K562 (cell line): ENCODE measurements around the gene IGSF9. TPM values are rescaled to one million over a fixed set of nuclear protein-coding genes. Genes with fewer than 3 reads are reported as not detected.

Source experiments
- CBFA2T3 ChIP-seq: fragments of 450-650 bp; IDR thresholded peaks from 2 replicates; pipeline ENCODE4 v1.6.1; 2017
- E2F6 ChIP-seq, 2 experiments: IDR thresholded peaks; 2 replicates each; pipeline ENCODE4 v1.6.1; 2011; ENCODE audit warnings: borderline replicate concordance in 1 of 2, control low read depth in 1 of 2, low read depth in 1 of 2, low read length in 1 of 2, mild to moderate bottlenecking in 1 of 2, mixed read lengths in 1 of 2, moderate library complexity in 1 of 2; ENCODE audit not compliant: insufficient read depth in 1 of 2, insufficient read length in 1 of 2, poor library complexity in 1 of 2, severe bottlenecking in 1 of 2; ENCODE audit errors: extremely low read depth in 1 of 2
- HCFC1 ChIP-seq: IDR thresholded peaks from 2 replicates; pipeline ENCODE4 v1.6.1; 2012; ENCODE audit warnings: low read depth, low read length, improper control_type of control experiment
- KDM4B ChIP-seq, 2 experiments: fragments of 450-650 bp in 1 of 2; sonication (generic) in 1 of 2; IDR thresholded peaks; 2 replicates each; pipeline ENCODE4 v1.6.1; 2016 to 2017; ENCODE audit warnings: borderline replicate concordance in 2 of 2, antibody characterized with exemption in 1 of 2, low read depth in 1 of 2, mild to moderate bottlenecking in 1 of 2
- KDM5B ChIP-seq: fragments of 200-600 bp; sonication (generic); IDR thresholded peaks from 2 replicates; pipeline ENCODE4 v1.6.1; 2012; ENCODE audit warnings: low read depth, mild to moderate bottlenecking, moderate library complexity, low read length, control low read depth, inconsistent platforms; ENCODE audit not compliant: insufficient replicate concordance
- MTA2 ChIP-seq: fragments of 450-650 bp; IDR thresholded peaks from 2 replicates; pipeline ENCODE4 v1.6.1; 2016; ENCODE audit warnings: low read depth
- NFIC ChIP-seq: fragments of 450-650 bp; IDR thresholded peaks from 2 replicates; pipeline ENCODE4 v1.6.1; 2017; ENCODE audit warnings: mild to moderate bottlenecking, inconsistent platforms
- PHTF2 ChIP-seq: fragments of 250-450 bp; sonication (Bioruptor Pico); IDR thresholded peaks from 2 replicates; pipeline ENCODE4 v1.5.0; 2021; ENCODE audit warnings: mild to moderate bottlenecking
- PURB ChIP-seq: sonication (generic); formaldehyde crosslinking; IDR thresholded peaks from 2 replicates; pipeline ENCODE4 v1.9.0; 2021; ENCODE audit warnings: low read depth, mild to moderate bottlenecking, missing genetic modification reagents
- RBBP5 ChIP-seq: fragments of 200-600 bp; sonication (generic); IDR thresholded peaks from 2 replicates; pipeline ENCODE4 v1.6.1; 2012; ENCODE audit warnings: borderline replicate concordance, mild to moderate bottlenecking, low read length, control low read depth, inconsistent platforms; ENCODE audit not compliant: insufficient read depth, poor library complexity, severe bottlenecking
- SIN3A ChIP-seq, 2 experiments: fragments of 150-350 bp in 1 of 2; IDR thresholded peaks; 2 replicates each; pipeline ENCODE4 v1.6.1; 2011 to 2016; ENCODE audit warnings: borderline replicate concordance in 2 of 2, low read depth in 2 of 2, low read length in 2 of 2, mild to moderate bottlenecking in 2 of 2, moderate library complexity in 2 of 2; ENCODE audit not compliant: control insufficient read depth in 1 of 2
- SMARCB1 ChIP-seq: IDR thresholded peaks from 2 replicates; pipeline ENCODE4 v1.6.1; 2011; ENCODE audit warnings: improper control_type of control experiment, low read depth; ENCODE audit not compliant: insufficient read length
- SMARCE1 ChIP-seq: fragments of 450-650 bp; IDR thresholded peaks from 2 replicates; pipeline ENCODE4 v1.7.1; 2016; ENCODE audit warnings: mild to moderate bottlenecking
- ZNF121 ChIP-seq: sonication (generic); formaldehyde crosslinking; conservative IDR thresholded peaks from 2 replicates; pipeline ENCODE4 v1.8.0; 2022; ENCODE audit warnings: missing genetic modification reagents
- ZNF143 ChIP-seq: sonication (generic); formaldehyde crosslinking; IDR thresholded peaks from 2 replicates; pipeline ENCODE4 v1.9.0; 2022; ENCODE audit warnings: mild to moderate bottlenecking, missing genetic modification reagents
- ZNF232 ChIP-seq: sonication (generic); formaldehyde crosslinking; IDR thresholded peaks from 2 replicates; pipeline ENCODE4 v1.8.0; 2022; ENCODE audit warnings: mild to moderate bottlenecking, missing genetic modification reagents
- ZNF436 ChIP-seq: fragments of 250-450, 450-650 bp; sonication (Bioruptor Pico); formaldehyde crosslinking; IDR thresholded peaks from 2 replicates; pipeline ENCODE4 v1.7.0; 2020; ENCODE audit warnings: mild to moderate bottlenecking
- ZNF583 ChIP-seq: fragments of 250-450 bp; sonication (Bioruptor Pico); IDR thresholded peaks from 2 replicates; pipeline ENCODE4 v1.4.0; 2020
- ZNF699 ChIP-seq: fragments of 250-450 bp; sonication (Bioruptor Pico); IDR thresholded peaks from 2 replicates; pipeline ENCODE4 v1.8.0; 2021; ENCODE audit warnings: mild to moderate bottlenecking, moderate library complexity; ENCODE audit not compliant: insufficient replicate concordance
- ZNF707 ChIP-seq: fragments of 250-450 bp; sonication (Bioruptor Pico); conservative IDR thresholded peaks from 2 replicates; pipeline ENCODE4 v1.8.0; 2022; ENCODE audit warnings: inconsistent platforms, mild to moderate bottlenecking, moderate library complexity
- polyA plus RNA-seq, 8 experiments: library from polyadenylated mRNA; depleted of rRNA in 4 of 8; stranded (reverse) in 5 of 8; unstranded in 3 of 8; fragments of >200 nt; fragmentation: Nextera tagmentation in 2 of 8; fragmentation: Illumina TruSeq in 1 of 8; extraction: Ambion mirVana in 2 of 8; extraction: Trizol in 1 of 8; gene quantifications; 2 replicates each; pipeline versions ENCODE4 v1.2.1 to v1.2.3, GENCODE V29; 2011 to 2014; ENCODE audit warnings: inconsistent platforms in 1 of 8, missing spikeins in 1 of 8
- total RNA-seq, 7 experiments: library from RNA; depleted of rRNA in 6 of 7; stranded (reverse); fragments of >200 nt in 6 of 7; fragmentation: Illumina TruSeq in 2 of 7; extraction: Trizol in 2 of 7; gene quantifications; 2 replicates each; pipeline versions ENCODE4 v1.2.1 to v1.2.3, GENCODE V29; 2011 to 2021; ENCODE audit warnings: low replicate concordance in 1 of 7
- TF ChIP-seq, protein P1 (sequence below): sonication (generic); formaldehyde crosslinking; IDR thresholded peaks from 2 replicates; pipeline ENCODE4 v1.8.0; 2022; ENCODE audit warnings: mild to moderate bottlenecking, missing genetic modification reagents
- TF ChIP-seq, protein P2 (sequence below), 2 experiments: IDR thresholded peaks in 1 of 2; conservative IDR thresholded peaks in 1 of 2; 2 replicates each; pipeline ENCODE4 v1.6.1; 2016; ENCODE audit warnings: low read depth in 2 of 2, mild to moderate bottlenecking in 1 of 2, missing compliant biosample characterization in 1 of 2, missing genetic modification characterization in 1 of 2, moderate library complexity in 1 of 2

Gene IGSF9
- total and polyA plus RNA-seq, 9 of the 15 experiments (the other 6 are each of a cell fraction or from before 2014, with no cell fraction given), result 0.03 to 0.29 (median 0.07) TPM; not detected in 1

DNA sequence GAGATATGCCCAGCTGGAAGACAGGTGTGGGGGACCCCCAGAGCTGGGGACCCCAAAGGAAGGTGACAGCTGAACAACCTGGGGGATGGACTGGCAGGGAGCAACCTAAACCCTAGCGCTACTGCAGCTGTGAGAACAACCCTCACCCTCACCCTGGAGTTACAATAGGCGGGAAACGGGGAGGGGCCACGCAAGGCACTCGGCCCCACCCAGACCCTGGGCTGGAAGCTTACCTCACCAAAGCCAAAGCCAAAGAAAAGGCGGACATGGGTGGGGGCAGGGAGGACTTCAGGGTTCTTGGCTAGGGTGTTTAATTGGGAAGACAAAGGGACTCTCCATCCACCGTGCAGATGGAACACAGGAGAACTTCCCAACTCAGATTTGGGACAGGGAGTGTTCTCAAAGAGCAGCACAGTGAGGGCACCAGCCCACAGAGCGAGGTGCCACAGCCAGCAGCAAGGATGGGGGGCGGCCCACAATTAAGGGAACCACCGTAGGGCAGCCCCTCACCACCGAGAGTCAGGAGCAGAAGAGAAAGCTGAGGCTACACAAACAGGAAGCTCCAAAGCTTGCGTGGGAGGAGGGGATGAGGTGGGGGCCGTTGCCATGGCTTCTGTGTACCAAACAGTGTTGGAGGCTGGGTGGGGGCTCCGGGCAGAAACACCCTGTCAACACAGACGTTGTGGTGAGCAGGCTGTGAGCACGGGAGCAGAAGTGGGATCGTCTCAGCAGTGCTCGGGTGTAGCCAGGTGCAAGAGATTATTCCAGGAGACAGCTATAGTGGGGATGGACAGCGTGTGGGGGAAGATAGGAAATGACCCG lies 22.0 kb downstream of the IGSF9 start (continued):
- TF ChIP-seq, protein P1, sequence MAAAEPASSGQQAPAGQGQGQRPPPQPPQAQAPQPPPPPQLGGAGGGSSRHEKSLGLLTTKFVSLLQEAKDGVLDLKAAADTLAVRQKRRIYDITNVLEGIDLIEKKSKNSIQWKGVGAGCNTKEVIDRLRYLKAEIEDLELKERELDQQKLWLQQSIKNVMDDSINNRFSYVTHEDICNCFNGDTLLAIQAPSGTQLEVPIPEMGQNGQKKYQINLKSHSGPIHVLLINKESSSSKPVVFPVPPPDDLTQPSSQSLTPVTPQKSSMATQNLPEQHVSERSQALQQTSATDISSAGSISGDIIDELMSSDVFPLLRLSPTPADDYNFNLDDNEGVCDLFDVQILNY (CRISPR knock-in tag), result 0 out of 2 replicates have a peak, but pooled peaks have one; percentile 61
- peak in 1 of 2 experiments; percentile 72; a peak in 1 of 4 replicates for TF ChIP-seq KDM4B (IDR thresholded peaks at IDR 0.05; ENCODE audit: borderline replicate concordance in 2 of 2, low read depth in 1 of 2)
- TF ChIP-seq ZNF121 (CRISPR knock-in tag), result no peak
- no peak for TF ChIP-seq ZNF707 (CRISPR knock-in tag)
- no peak for TF ChIP-seq ZNF699 (CRISPR knock-in tag)
- no peak for TF ChIP-seq SMARCB1
- TF ChIP-seq, protein P2, sequence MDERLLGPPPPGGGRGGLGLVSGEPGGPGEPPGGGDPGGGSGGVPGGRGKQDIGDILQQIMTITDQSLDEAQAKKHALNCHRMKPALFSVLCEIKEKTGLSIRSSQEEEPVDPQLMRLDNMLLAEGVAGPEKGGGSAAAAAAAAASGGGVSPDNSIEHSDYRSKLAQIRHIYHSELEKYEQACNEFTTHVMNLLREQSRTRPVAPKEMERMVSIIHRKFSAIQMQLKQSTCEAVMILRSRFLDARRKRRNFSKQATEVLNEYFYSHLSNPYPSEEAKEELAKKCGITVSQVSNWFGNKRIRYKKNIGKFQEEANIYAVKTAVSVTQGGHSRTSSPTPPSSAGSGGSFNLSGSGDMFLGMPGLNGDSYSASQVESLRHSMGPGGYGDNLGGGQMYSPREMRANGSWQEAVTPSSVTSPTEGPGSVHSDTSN (CRISPR knock-in tag; IDR thresholded peaks at IDR 0.05; ENCODE audit: low read depth), result no peak
- TF ChIP-seq, protein P2 (tag; conservative IDR thresholded peaks at IDR 0.05; ENCODE audit: low read depth), result peak; percentile 37; the same call in 1 of the 2 replicates
- TF ChIP-seq MTA2, result no peak
- peak in 1 of 2 experiments; percentile 35; a peak in 2 of 4 replicates for TF ChIP-seq SIN3A (IDR thresholded peaks at IDR 0.05; ENCODE audit: borderline replicate concordance in 2 of 2, control insufficient read depth in 1 of 2, low read depth in 2 of 2, low read length in 2 of 2)
- 0 out of 2 replicates have a peak, but pooled peaks have one; percentile 54 for TF ChIP-seq ZNF143 (CRISPR knock-in tag)
- TF ChIP-seq ZNF232 (CRISPR knock-in tag), result 0 out of 2 replicates have a peak, but pooled peaks have one; percentile 48
- TF ChIP-seq SMARCE1, result peak; percentile 69
- no peak for TF ChIP-seq ZNF436
- TF ChIP-seq PHTF2 (CRISPR knock-in tag), result no peak
- no peak for TF ChIP-seq NFIC
- TF ChIP-seq KDM5B, result peak; percentile 23
- TF ChIP-seq PURB (CRISPR knock-in tag), result no peak
- no peak for TF ChIP-seq RBBP5
- peak; percentile 63 for TF ChIP-seq CBFA2T3
- TF ChIP-seq HCFC1, result 0 out of 2 replicates have a peak, but pooled peaks have one; percentile 2
- TF ChIP-seq E2F6 (IDR thresholded peaks at IDR 0.05; ENCODE audit: borderline replicate concordance in 1 of 2, extremely low read depth in 1 of 2, insufficient read depth in 1 of 2, insufficient read length in 1 of 2, low read depth in 1 of 2, low read length in 1 of 2, poor library complexity in 1 of 2, severe bottlenecking in 1 of 2), result peak in 1 of 2 experiments; percentile 57
- TF ChIP-seq ZNF583 (CRISPR knock-in tag), result no peak
